ENCODE measurements around the gene ZNG1F.
"Not testable (repeated sequence)": the region's sequence is repeated elsewhere in the genome, so short reads cannot be mapped to it uniquely, and the experiment has no call there.

The ZNG1F gene

GRCh38 chr9:41189217-41189616, at the start of gene ZNG1F:
ZNG1F (minus strand) TSS chr9:41189317; CDS start chr9:41189258, 59 bp downstream.
- DNase-seq, result not testable (repeated sequence)

- not testable (repeated sequence) for DNase-seq
Measured at GRCh38 chr9:41237110-41237749, 48.1 kb upstream of the ZNG1F start.

GRCh38 chr9:41236486-41237109, 47.5 kb upstream of the ZNG1F start:
- DNase-seq, result not testable (repeated sequence)

- DNase-seq, result not testable (repeated sequence)
Measured at GRCh38 chr9:41234811-41235805, 46.0 kb upstream of the ZNG1F start.

GRCh38 chr9:41234221-41234620, 45.1 kb upstream of the ZNG1F start:
- DNase-seq, result not testable (repeated sequence)

GRCh38 chr9:41232326-41232725, 43.2 kb upstream of the ZNG1F start:
- not testable (repeated sequence) for DNase-seq

- DNase-seq, result not testable (repeated sequence)
Measured at GRCh38 chr9:41230418-41230817, 41.3 kb upstream of the ZNG1F start.

- DNase-seq, result no peak
Measured at GRCh38 chr9:41229408-41230401, 40.6 kb upstream of the ZNG1F start.

- not testable (repeated sequence) for DNase-seq
Measured at GRCh38 chr9:41219831-41220230, 30.7 kb upstream of the ZNG1F start.

- DNase-seq, result not testable (repeated sequence)
Measured at GRCh38 chr9:41188439-41188838, 678 bp downstream of the ZNG1F start.

GRCh38 chr9:41174994-41175393, 14.1 kb downstream of the ZNG1F start:
- DNase-seq, result not testable (repeated sequence)

- DNase-seq, result not testable (repeated sequence)
Measured at GRCh38 chr9:41150116-41150515, 39.0 kb downstream of the ZNG1F start.

GRCh38 chr9:41141878-41142277, 47.2 kb downstream of the ZNG1F start:
- DNase-seq, result not testable (repeated sequence)

GRCh38 chr9:41128581-41128980, 60.5 kb downstream of the ZNG1F start, which contains the start of gene FOXD4L6:
FOXD4L6 (minus strand) TSS chr9:41128681; CDS start chr9:41128383, 298 bp downstream.
- DNase-seq, result not testable (repeated sequence)

GRCh38 chr9:41126746-41127446, 62.2 kb downstream of the ZNG1F start:
- DNase-seq, result not testable (repeated sequence)

GRCh38 chr9:41125936-41126335, 63.2 kb downstream of the ZNG1F start:
- DNase-seq, result not testable (repeated sequence)

GRCh38 chr9:41125109-41125658, 63.9 kb downstream of the ZNG1F start:
- DNase-seq, result not testable (repeated sequence)

GRCh38 chr9:41124250-41125108, 64.6 kb downstream of the ZNG1F start:
- not testable (repeated sequence) for DNase-seq

GRCh38 chr9:41123812-41124211, 65.3 kb downstream of the ZNG1F start:
- DNase-seq, result not testable (repeated sequence)

All from C1 segment of cervical spinal cord (tissue), 14 donors.